GM12891 (cell line): ENCODE data around the gene ADAMTS15.

Source experiments
- PAX5 ChIP-seq: IDR thresholded peaks from 2 replicates; pipeline ENCODE4 v1.6.1; 2011; ENCODE audit warnings: low read length, moderate library complexity, mild to moderate bottlenecking; ENCODE audit not compliant: insufficient read depth, severe bottlenecking
- POLR2A ChIP-seq: IDR thresholded peaks from 2 replicates; pipeline ENCODE4 v1.6.1; 2011; ENCODE audit warnings: low read depth, low read length, control low read depth
- POLR2AphosphoS5 ChIP-seq: IDR thresholded peaks from 2 replicates; pipeline ENCODE4 v1.6.1; 2011; ENCODE audit warnings: low read depth, low read length, control low read depth
- SPI1 ChIP-seq: IDR thresholded peaks from 2 replicates; pipeline ENCODE4 v1.6.1; 2011; ENCODE audit warnings: low read depth, low read length, control low read depth
- TAF1 ChIP-seq: IDR thresholded peaks from 2 replicates; pipeline ENCODE4 v1.6.1; 2011; ENCODE audit warnings: low read depth, low read length, control low read depth

- TF ChIP-seq POLR2A = no peak
- TF ChIP-seq SPI1 = no peak
- no peak for TF ChIP-seq POLR2AphosphoS5
- TF ChIP-seq TAF1 = no peak
- TF ChIP-seq PAX5 = no peak
These were observed 18.5 kb upstream of the ADAMTS15 start for GRCh38 chr11:130429983-130430382.
